ENCODE results near the gene PCID2. TPM values are rescaled to one million over a fixed set of nuclear protein-coding genes. Genes with fewer than 3 reads are reported as not detected.

PCID2 gene
- polyA plus RNA-seq, 1 of the 3 experiments (the other 2 are of a cell fraction) = 69.8 TPM

- peaks cover 24 to 29% of the 10 kb centered on the region in 2 experiments for H3K36me3 ChIP-seq (replicated peaks in 1 of 2; ENCODE audit: control insufficient read depth in 1 of 2, insufficient read depth in 2 of 2, low read length in 1 of 2)
- no peak for TF ChIP-seq GATA2 (CRISPR knock-in tag; IDR thresholded peaks at IDR 0.05)
- no peak for TF ChIP-seq FOSL2 (IDR thresholded peaks at IDR 0.05; ENCODE audit: borderline replicate concordance, low read depth)
- no peak for TF ChIP-seq POLR2AphosphoS5 (IDR thresholded peaks at IDR 0.05; ENCODE audit: low read depth, low read length)
- TF ChIP-seq TCF12 (IDR thresholded peaks at IDR 0.05) = no peak
- no peaks in the 10 kb centered on the region for H3K4me1 ChIP-seq (ENCODE audit: control insufficient read depth in 1 of 2, insufficient read depth in 2 of 2, low read depth in 1 of 2, low read length in 1 of 2)
- no peak for DNase-seq
- ChIA-PET CTCF (interaction anchor here (1.0 kb wide), 1 partner anchor 288 kb away, joined by 3 read pairs; no protein-coding TSS in a partner anchor), POLR2A (no interaction called here)
- H3F3A ChIP-seq (replicated peaks; ENCODE audit: insufficient read depth) = no peaks in the 10 kb centered on the region
- no peaks in the 10 kb centered on the region for H3K79me2 ChIP-seq (ENCODE audit: insufficient read depth)
- no peak overlapping the region for H3K4me3 ChIP-seq (ENCODE audit: low read depth in 2 of 2, low read length in 1 of 2)
- H3K27ac ChIP-seq (ENCODE audit: low read depth in 2 of 2, low read length in 1 of 2) = no peak overlapping the region
- H3K9me2 ChIP-seq = no peaks in the 10 kb centered on the region
- H3K4me2 ChIP-seq = no peak overlapping the region
- H3K27me3 ChIP-seq (ENCODE audit: insufficient read depth) = no peaks in the 10 kb centered on the region
- H4K20me1 ChIP-seq (ENCODE audit: insufficient read depth) = no peaks in the 10 kb centered on the region
- no peak overlapping the region for H3K9ac ChIP-seq
- 81% methylated on average over 5 of the region's 5 CpGs for WGBS (ENCODE audit: low lambda C conversion rate)
- H2AFZ ChIP-seq (ENCODE audit: low read depth) = no peak overlapping the region
- H3K9me3 ChIP-seq = no peaks in the 10 kb centered on the region
Observed at GRCh38 chr13:113170511-113170910, 38.0 kb downstream of the PCID2 start.

GRCh38 chr13:113169277-113170272, 38.9 kb downstream of the PCID2 start:
- Histone ChIP-seq H3K4me1 (ENCODE audit: control insufficient read depth in 1 of 2, insufficient read depth in 2 of 2, low read depth in 1 of 2, low read length in 1 of 2) (no peaks in the 10 kb centered on the region), H3K4me2 (no peak overlapping the region), H3K27ac (ENCODE audit: low read depth in 2 of 2, low read length in 1 of 2) (no peak overlapping the region), H3K9me3 (no peaks in the 10 kb centered on the region), H3F3A (replicated peaks; ENCODE audit: insufficient read depth) (no peaks in the 10 kb centered on the region), H3K36me3 (replicated peaks in 1 of 2; ENCODE audit: control insufficient read depth in 1 of 2, insufficient read depth in 2 of 2, low read length in 1 of 2) (peaks cover 19 to 24% of the 10 kb centered on the region in 2 experiments), H3K9ac (no peak overlapping the region), H3K27me3 (ENCODE audit: insufficient read depth) (no peaks in the 10 kb centered on the region), H2AFZ (ENCODE audit: low read depth) (no peak overlapping the region), H3K4me3 (ENCODE audit: low read depth in 2 of 2, low read length in 1 of 2) (no peak overlapping the region), H4K20me1 (ENCODE audit: insufficient read depth) (no peaks in the 10 kb centered on the region), H3K9me2 (no peaks in the 10 kb centered on the region), H3K79me2 (ENCODE audit: insufficient read depth) (no peaks in the 10 kb centered on the region)
- CTCF ChIA-PET = interaction anchor here (1.0 to 1.3 kb wide), 2 partner anchors 28 to 289 kb away, joined by 3 to 4 read pairs; no protein-coding TSS in a partner anchor
- TF ChIP-seq NFIC (IDR thresholded peaks at IDR 0.05; ENCODE audit: borderline replicate concordance) (no peak), MAX (IDR thresholded peaks at IDR 0.05; ENCODE audit: low read depth) (no peak), TAF1 (IDR thresholded peaks at IDR 0.05; ENCODE audit: borderline replicate concordance, low read depth, low read length) (no peak), TEAD4 (IDR thresholded peaks at IDR 0.05; ENCODE audit: borderline replicate concordance, insufficient read depth) (no peak), SMC3 (IDR thresholded peaks at IDR 0.05; ENCODE audit: low read depth, low read length) (no peak), FOXJ3 (CRISPR knock-in tag; IDR thresholded peaks at IDR 0.05) (no peak), IRF3 (IDR thresholded peaks at IDR 0.05; ENCODE audit: low read depth, low read length) (no peak), ELF1 (IDR thresholded peaks at IDR 0.05) (no peak), PBX3 (IDR thresholded peaks at IDR 0.05) (no peak), NRF1 (IDR thresholded peaks at IDR 0.05; ENCODE audit: low read depth, low read length) (no peak), USF1 (IDR thresholded peaks at IDR 0.05; ENCODE audit: borderline replicate concordance, low read depth) (no peak)
- WGBS (ENCODE audit: low lambda C conversion rate) = 94% methylated on average over 13 of the region's 13 CpGs
- no peak for DNase-seq
- POLR2A ChIA-PET = no interaction called here

All from SK-N-SH (cell line).